ENCODE measurements around the gene TRAF3. TPM values are rescaled to one million over a fixed set of nuclear protein-coding genes. Genes with fewer than 3 reads are reported as not detected.

TRAF3 gene
- total and polyA plus RNA-seq, 3 donors from 2014 or later = 24.3 to 38.8 (median 38.2) TPM

GRCh38 chr14:102827716-102828115, 50.5 kb downstream of the TRAF3 start:
- WGBS, 2 donors = 62 to 65% methylated on average over 5 to 13 of the region's 13 CpGs
- H3K27me3 ChIP-seq = no peaks in the 10 kb centered on the region
- intact Hi-C loops (cut with DNase I; ENCODE audit: low total_unique reads) = no loop called here
- DNase-seq = no peak
- no peak overlapping the region for H3K4me3 ChIP-seq
- H3K4me1 ChIP-seq = peaks cover 5% of the 10 kb centered on the region
- H3K36me3 ChIP-seq (ENCODE audit: low read depth, missing control alignments) = no peaks in the 10 kb centered on the region
- no peak overlapping the region for H3K27ac ChIP-seq
- TF ChIP-seq CTCF (IDR thresholded peaks at IDR 0.05) (no peak), POLR2A (IDR thresholded peaks at IDR 0.05) (no peak)
- no peaks in the 10 kb centered on the region for H3K9me3 ChIP-seq

GRCh38 chr14:102828151-102828550, 50.9 kb downstream of the TRAF3 start:
- H3K4me3 ChIP-seq = no peak overlapping the region
- intact Hi-C loops (cut with DNase I; ENCODE audit: low total_unique reads) = no loop called here

GRCh38 chr14:102829016-102829548, 51.8 kb downstream of the TRAF3 start:
- peaks cover 5% of the 10 kb centered on the region for H3K4me1 ChIP-seq
- no peak for DNase-seq
- intact Hi-C loops (cut with DNase I; ENCODE audit: low total_unique reads) = no loop called here
- no peaks in the 10 kb centered on the region for H3K27me3 ChIP-seq
- no peak overlapping the region for H3K4me3 ChIP-seq
- TF ChIP-seq CTCF (IDR thresholded peaks at IDR 0.05) (no peak), POLR2A (IDR thresholded peaks at IDR 0.05) (no peak)
- no peak overlapping the region for H3K27ac ChIP-seq
- H3K36me3 ChIP-seq (ENCODE audit: low read depth, missing control alignments) = no peaks in the 10 kb centered on the region
- WGBS, 2 donors = 64 to 78% methylated on average over 5 of the region's 5 CpGs
- no peaks in the 10 kb centered on the region for H3K9me3 ChIP-seq

More at GRCh38 chr14:102828151-102828550, 50.9 kb downstream of the TRAF3 start:
- TF ChIP-seq POLR2A (IDR thresholded peaks at IDR 0.05) = no peak
- no peak for TF ChIP-seq CTCF (IDR thresholded peaks at IDR 0.05)
- Histone ChIP-seq H3K27ac (no peak overlapping the region), H3K9me3 (no peaks in the 10 kb centered on the region), H3K36me3 (ENCODE audit: low read depth, missing control alignments) (no peaks in the 10 kb centered on the region), H3K4me1 (peaks cover 5% of the 10 kb centered on the region), H3K27me3 (no peaks in the 10 kb centered on the region)
- DNase-seq = no peak
- WGBS, 2 donors = 37 to 63% methylated on average over 11 of the region's 11 CpGs

- 76 to 80% methylated on average over 3 of the region's 3 CpGs for WGBS, 2 donors
Observed at GRCh38 chr14:102830474-102831045, 53.3 kb downstream of the TRAF3 start.

More at GRCh38 chr14:102830474-102831045, 53.3 kb downstream of the TRAF3 start:
- intact Hi-C loops (cut with DNase I; ENCODE audit: low total_unique reads) = no loop called here
- Histone ChIP-seq H3K27me3 (no peaks in the 10 kb centered on the region), H3K36me3 (ENCODE audit: low read depth, missing control alignments) (no peaks in the 10 kb centered on the region), H3K4me3 (no peak overlapping the region), H3K27ac (no peak overlapping the region), H3K4me1 (peaks cover 5% of the 10 kb centered on the region), H3K9me3 (no peaks in the 10 kb centered on the region)
- TF ChIP-seq CTCF (IDR thresholded peaks at IDR 0.05) (no peak), POLR2A (IDR thresholded peaks at IDR 0.05) (no peak)
- DNase-seq = no peak
